Fibroblast of skin of right quadriceps (primary cell): ENCODE results near the gene GPATCH2.
A peak's percentile ranks its signal among the peaks of the same experiment; 100 is the strongest.
"Not testable (repeated sequence)": the region's sequence is repeated elsewhere in the genome, so short reads cannot be mapped to it uniquely, and the experiment has no call there.

Experiments
- DNase-seq: peaks from one replicate; pipeline ENCODE4 v3.0.0-alpha.2; 2013

Gene GPATCH2

DNA sequence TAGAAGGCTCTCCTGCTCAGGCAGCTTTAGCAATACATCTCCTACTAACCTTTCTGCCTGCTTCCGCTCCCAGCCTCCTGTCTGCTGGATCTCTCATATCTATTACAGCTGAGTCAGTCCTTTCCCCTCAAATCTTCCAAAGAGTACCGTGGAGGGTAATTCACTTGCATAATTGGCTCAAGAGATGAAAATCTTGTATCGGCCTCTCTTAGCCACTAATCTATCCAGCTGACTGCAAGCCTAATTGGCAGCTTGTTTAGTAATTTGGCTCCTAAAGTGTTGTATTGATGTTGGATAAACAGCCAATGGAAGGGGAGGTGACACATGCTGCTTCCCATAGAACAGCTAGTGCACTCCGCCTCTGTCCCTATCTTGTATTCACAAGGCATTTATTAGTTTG, 195.7 kb downstream of the GPATCH2 start:
- no peak for DNase-seq

DNA sequence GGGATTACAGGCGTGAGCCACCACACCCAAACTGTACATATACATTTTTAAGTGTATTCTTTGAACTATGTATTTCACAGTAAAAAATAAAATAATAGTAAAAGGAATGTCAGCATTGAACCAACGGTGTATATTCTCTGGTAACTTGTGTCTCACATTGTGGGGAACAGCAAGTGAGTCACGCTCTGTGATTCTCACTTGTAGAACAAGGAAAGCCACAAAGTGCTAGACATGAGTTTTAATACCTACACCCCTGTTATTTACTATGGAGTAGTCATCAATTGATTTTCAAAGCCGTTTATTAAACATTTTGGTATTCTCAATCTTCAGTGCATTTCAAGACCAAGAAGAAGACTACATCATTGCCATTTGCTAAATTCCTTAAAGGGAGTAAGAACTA, 197.2 kb downstream of the GPATCH2 start:
- DNase-seq = no peak

DNA sequence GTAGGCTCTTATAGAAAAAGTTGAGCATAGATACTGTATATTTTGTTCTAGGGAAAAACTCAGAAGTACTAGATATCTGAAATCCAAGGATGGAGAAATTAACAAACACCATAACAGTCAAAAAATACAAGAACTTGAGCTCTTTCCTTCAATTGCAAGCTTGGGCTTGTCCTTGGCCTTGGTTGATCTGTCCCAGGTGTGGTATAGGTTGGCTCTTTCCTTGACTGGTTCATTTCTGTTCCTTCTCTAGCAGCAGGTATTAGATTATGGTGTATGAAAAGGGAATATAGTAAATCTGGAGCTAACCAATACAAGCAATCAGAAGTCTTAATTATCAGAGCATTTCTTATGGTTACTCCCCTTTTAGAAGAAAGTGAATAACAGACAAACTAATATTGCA, 198.6 kb downstream of the GPATCH2 start:
- no peak for DNase-seq

DNA sequence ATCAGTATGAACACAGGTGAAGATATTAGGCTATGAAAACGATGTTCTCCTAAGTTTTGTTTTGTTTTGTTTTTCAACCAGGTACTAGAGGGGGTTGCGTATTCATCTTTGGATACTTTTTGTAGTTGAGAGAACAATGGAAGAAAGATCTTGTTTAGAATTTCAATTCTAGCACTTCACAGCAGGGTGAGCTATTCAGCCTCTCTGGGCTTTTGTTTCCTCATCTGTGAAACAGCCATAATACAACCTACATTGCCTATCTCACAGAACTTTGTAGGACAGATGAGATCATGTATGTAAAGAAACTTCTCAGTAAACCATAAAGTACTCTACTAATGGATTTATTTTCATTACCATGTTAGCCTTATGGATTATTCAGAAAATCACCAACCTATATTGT, 199.5 kb downstream of the GPATCH2 start:
- DNase-seq = no peak

DNA sequence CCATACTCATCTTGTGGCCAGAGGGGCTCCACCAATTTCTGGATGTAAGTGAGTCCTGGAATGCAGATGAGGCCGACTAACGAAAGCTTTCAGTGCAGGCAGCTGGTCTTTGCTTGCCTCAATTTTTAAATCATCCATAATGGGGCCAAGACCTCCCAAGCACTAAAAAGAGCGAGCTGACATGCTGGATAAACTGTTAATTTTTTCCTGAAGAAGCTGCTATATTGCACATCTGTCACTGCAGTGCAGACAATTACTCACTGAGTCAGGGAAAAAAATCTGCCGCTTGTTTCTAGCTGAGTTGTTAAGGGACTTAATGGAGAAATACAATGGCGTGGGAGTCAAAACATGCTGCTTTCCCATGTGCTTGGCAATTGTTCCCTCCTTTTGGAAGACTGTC, 205.5 kb downstream of the GPATCH2 start:
- DNase-seq = peak; percentile 21

DNA sequence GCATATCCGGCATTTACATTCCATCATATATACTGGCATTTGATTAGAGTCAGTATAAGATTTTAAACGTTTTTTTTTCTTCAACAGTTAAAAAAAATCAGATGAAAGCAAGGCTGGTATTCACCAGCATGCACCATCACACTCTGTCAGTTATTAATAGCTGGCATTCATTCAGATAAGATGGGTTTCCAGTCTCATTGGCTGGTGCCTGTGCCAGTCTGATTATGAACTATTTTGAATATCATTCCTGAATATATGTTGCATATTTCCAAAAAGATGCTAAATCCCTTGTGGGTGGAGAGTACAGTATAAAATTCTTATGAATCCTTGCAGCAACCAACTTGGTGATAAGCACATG, 211.7 kb downstream of the GPATCH2 start:
- no peak for DNase-seq

DNA sequence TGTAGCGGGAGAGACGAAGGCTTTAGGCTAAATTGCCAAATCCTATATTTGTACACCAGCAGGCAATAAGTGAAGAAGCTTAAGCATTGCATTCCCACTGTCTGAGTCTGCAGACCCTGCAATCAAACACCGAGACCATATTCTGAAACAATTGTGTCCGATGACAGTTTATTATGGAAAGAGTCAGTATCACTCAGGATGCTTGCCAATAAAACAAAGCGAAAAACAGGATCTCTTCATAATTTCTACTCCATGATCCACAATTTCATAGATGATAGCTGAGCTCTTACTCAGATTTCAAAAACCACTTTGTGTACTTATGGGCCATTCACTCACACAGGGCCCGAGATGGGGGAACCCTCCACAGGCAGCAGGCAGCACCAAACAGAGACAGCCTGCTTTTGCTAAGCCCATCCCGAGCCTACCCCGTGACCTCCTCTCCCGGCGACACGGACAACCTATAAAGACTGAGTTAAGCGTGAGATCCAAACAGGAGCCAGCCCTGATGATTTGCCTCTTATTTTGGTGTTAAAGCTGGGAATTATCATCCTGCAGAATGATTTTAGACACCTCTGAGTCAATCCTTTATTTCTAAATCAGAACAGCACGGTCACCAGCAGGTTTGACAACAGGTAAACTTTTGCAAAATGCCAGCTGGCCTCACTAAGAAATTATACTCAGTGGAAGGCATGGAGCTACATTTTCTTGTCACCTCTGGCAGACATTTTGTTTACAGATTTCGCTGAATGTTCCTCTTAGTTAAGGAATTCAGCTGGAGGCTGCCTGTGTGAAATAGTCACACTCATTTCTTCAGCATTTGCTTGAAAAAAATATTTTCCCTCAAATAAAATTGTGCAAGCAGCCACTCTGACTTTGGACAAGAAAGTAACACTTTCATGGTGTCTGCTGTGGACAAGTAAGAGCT, 212.4 kb downstream of the GPATCH2 start:
- no peak for DNase-seq

DNA sequence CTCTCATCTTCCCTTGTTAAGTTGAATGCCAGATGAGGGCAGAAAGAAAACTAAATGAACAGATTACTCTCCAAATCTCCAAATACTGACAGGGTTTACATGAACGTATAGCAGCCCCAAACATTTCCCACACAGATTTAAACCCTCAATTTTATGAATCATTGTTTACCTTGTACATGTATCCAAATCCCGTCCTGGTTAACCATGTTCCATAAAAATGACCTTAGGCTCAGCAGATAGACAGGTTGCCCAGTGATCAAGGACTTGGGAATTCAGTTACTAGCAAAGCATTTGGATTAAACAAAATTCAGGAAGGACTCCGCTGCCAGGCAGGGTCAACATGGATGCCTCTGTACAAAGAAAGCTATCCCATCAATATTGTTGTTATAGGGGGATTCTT, 213.5 kb downstream of the GPATCH2 start:
- no peak for DNase-seq

DNA sequence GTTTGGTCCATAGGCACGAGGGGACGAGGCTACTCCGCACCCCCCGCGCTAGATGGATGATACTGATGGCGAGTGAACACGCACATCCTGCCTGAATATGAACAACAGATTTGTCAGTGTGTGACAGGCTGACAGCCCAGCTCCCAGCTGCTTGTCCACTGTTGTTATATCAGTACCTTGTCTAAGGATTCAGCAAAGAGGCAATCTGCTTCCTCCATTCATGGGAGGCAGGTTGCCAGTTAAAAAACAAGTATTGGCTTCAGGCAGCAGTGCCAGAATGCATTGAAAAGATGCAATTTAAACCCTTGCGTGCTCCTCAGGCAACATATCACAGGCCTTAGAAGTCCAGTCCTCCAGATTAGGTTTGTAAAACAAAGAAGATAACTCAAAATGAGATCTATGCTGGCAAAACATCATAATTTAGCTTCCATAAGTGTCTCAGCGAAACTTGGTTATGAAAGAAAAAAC, 223.3 kb downstream of the GPATCH2 start:
- DNase-seq = no peak

DNA sequence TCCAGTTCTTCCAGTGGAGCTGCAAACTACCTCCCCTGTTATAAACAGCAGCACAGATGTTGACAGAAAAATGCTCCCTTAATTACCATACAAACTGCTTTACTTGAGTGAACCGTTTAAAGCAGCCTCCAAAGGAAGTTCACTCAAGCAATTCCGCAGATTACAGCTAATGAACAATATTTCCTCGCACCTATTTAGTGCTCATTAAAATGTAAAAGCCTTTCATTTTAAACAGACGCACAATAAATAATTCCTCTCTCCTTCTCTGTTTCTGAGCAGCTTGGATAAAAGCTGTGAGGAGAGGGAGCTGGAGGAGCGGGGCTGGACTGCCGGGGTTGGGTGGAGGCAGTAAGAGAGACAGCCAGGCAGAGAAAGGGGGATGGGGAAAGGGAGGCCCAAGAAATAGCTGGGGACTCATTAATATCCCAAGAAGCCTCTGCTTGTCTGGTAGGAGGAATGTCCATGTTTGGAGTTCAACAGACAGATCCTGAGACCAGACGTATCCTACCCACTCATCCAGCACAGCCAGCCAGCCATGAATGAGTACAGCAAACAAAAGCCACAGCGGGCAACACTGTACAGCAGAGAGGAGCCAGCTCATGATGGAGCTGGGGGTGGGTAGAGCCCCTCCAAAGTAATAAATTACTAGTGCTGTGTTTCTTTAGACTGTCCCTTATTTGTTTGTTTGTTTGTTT, 227.7 kb downstream of the GPATCH2 start:
- DNase-seq = no peak

DNA sequence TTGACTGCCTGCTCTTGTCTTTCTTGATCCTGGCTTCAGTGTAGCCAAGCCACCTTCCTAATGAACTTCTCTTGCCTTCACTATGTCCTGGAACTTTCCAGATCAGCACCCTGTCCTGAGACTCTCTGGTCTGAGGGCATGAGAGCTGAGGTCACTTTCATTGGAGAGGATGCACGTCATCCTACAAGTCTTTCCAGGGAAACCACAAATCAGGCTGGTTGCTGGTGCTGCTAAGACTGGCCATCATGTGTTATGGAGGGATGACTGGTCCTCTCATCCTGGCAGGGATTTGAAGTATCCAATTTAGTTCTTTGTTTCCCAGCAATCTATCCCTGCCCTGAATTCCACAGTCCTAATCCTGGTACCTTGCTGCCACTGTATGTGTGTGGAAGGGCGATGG, 228.6 kb downstream of the GPATCH2 start:
- no peak for DNase-seq

DNA sequence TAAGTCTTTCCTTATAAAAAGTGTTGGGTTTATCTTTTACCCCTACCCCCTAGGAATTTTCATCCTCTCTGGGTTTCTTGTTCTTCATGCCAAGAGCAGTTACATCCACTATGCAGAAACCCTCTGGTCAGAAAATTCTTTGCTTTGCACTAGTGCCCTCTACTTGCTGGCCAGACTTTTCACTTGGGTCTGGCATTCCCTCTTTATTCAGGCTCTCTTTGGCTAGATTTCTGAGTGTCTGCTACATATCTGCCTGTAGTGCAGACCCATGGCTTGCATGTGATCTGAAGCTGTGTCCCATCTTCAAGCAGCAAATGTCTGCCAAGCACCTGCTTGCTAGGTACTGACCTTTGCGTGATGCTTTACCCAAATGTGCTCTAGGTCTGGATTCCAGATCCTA, 237.0 kb downstream of the GPATCH2 start:
- no peak for DNase-seq

DNA sequence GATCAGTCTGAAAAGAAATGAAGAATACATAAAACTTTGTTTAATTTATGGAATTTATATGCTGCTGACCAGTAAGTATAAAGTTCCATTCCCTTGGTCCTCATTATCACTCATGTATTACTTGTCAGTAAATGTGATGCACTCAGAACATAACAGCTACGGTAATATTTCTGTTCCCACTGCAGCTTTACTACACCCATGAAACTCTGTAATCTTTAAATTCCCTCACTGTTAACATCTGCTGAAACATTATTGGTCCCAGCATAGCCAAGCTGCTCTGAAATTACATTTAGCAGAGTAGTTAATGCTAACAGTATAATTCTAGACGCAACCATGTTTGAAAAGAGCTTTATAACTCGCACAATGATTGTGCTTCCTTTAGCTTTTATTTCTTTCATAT, 238.4 kb downstream of the GPATCH2 start:
- DNase-seq = no peak

DNA sequence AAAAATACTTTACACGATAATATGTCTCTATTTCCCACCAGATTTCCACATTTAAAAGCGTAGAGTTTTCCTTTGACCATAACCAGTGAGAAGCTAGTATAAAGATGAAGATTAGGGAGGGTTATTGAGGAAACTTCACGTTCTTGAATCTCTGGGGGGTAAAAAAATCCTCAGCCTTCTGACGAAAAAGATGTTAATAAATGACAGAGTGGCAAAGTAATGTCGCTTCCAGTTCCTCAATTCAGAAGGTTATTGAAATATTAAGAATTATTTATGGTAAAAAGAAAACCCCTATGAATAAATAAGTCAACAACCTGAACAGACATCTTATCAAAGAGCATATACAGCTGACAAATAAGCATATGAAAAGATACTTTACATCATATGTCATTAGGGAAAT, 241.0 kb downstream of the GPATCH2 start:
- DNase-seq = no peak

DNA sequence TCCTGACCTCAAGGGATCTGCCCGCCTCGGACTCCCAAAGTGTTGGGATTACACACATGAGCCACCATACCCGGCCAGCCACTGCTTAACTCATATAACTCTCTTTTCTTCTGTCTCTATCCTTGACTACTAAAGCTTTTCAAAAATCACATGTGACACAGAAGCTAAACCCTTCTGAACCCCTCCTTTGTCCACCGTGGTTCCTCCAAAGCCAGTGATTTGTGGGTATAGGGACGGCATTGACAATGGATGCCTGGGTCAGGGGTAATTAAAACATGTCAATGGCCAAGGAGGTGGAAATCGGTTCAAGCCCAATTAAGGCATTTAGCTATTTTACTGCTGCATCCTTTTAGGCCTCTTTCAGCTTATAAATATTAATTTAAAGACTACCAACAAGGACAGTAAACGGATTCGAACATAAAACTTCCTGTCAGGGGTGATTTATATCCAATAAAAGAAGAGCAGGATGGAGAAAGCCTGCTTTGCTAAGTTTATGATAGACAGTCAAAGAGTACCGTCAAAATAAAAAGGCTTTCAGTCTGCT, 242.3 kb downstream of the GPATCH2 start:
- no peak for DNase-seq

DNA sequence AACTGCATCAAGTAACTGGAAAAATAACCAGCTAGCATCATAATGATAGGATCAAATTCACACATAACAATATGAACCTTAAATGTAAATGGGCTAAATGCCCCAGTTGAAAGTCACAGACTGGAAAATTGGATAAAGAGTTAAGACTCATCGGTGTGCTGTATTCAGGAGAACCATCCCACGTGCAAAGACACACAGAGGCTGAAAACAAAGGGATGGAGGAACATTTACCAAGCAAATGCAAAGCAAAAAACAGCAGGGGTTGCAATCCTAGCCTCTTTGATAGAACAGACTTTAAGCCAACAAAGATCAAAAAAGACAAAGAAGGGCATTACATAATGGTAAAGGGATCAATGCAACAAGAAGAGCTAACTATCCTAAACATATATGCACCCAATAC, 249.1 kb downstream of the GPATCH2 start:
- not testable (repeated sequence) for DNase-seq

DNA sequence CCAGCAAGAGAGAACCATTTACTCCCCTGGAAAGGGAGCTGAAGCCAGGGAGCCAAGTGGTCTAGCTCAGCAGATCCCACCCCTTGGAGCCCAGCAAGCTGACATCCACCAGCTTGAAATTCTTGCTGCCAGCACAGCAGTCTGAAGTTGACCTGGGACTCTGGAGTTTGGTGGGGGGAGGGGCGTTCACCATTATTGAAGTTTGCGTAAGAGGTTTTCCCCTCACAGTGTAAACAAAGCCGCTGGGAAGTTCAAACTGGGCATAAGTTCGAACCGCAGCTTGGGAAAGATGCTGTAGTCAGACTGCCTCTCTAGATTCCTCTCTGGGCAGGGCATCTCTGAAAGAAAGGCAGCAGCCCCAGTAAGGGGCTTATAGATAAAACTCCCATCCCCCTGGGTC, 251.1 kb downstream of the GPATCH2 start:
- DNase-seq = not testable (repeated sequence)

DNA sequence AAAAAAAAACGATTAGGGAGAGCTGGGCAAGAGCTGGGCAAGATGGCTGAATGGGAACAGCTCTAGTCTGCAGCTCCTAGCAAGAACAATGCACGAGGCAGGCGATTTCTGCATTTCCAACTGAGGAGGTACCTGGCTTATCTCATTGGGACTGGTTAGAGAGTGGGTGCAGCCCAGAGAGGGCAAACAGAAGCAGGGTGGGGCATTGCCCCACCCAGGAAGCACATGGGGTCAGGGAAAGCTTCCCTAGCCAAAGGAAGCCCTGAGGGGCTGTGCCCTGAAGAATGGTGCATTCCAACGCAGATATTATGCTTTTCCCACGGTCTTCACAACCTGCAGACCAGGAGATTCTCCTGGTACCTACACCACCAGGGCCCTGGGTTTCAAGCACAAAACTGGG, 251.6 kb downstream of the GPATCH2 start:
- DNase-seq = no peak
